GM18517 (cell line): Measurements from ENCODE around the gene GLDC.
"Not testable (repeated sequence)": the region's sequence is repeated elsewhere in the genome, so short reads cannot be mapped to it uniquely, and the experiment has no call there.

Experiments used
- ATAC-seq: cut with Tn5 transposase; IDR thresholded peaks from one replicate; pipeline ENCODE4 v1.9.1; 2021; ENCODE audit warnings: mild to moderate bottlenecking, moderate library complexity; ENCODE audit not compliant: unreplicated experiment

The GLDC gene

DNA sequence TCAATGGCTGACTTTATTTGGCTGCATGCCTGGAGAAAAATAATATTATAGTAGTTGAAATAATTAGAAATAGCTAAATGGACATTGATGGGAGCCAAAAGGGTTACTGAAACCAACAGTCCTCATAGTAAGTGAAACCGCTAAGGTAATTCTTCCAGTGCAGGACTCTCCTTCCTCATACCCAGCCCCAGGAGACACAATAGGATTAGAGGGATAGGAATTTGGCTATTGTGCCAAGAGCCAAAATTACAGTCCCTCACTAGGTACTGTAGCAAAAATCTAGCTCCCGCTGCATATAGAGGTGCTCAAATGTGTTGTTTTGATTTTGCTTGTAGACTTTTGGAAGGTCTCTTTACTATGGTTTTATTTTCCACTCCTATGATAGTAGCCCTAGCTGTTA lies 20.2 kb downstream of the GLDC start:
- ATAC-seq, result no peak

- ATAC-seq, result not testable (repeated sequence)
Observed at GRCh38 chr9:6622784-6623183, 22.7 kb downstream of the GLDC start.

- no peak for ATAC-seq
Observed at GRCh38 chr9:6620796-6621195, 24.7 kb downstream of the GLDC start.

- ATAC-seq, result no peak
Observed at GRCh38 chr9:6620353-6620752, 25.2 kb downstream of the GLDC start.

GRCh38 chr9:6619909-6620308 lies 25.6 kb downstream of the GLDC start:
- no peak for ATAC-seq

- ATAC-seq, result no peak
Observed at GRCh38 chr9:6616951-6617602, 28.5 kb downstream of the GLDC start.

GRCh38 chr9:6614489-6614888 lies 31.0 kb downstream of the GLDC start:
- ATAC-seq, result no peak

DNA sequence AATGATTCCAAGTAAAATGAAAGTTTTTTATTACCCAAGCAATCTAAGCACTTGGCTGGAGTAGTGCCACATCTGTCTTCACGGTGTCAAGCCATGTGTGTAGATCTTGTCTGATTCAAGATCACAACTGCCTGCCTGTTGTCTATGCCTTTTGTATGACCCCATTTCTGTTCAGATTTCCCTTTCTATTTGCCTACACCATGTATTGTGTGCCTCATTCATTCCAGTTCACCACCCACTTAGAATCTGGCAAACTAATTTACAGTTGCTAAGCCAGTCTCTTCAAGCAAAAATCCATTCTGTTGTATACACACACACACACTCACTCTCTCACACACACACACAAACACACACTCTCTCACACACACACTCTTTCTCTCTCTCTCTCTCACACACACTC lies 33.7 kb downstream of the GLDC start:
- no peak for ATAC-seq

GRCh38 chr9:6610073-6610472 lies 35.5 kb downstream of the GLDC start:
- ATAC-seq, result no peak

DNA sequence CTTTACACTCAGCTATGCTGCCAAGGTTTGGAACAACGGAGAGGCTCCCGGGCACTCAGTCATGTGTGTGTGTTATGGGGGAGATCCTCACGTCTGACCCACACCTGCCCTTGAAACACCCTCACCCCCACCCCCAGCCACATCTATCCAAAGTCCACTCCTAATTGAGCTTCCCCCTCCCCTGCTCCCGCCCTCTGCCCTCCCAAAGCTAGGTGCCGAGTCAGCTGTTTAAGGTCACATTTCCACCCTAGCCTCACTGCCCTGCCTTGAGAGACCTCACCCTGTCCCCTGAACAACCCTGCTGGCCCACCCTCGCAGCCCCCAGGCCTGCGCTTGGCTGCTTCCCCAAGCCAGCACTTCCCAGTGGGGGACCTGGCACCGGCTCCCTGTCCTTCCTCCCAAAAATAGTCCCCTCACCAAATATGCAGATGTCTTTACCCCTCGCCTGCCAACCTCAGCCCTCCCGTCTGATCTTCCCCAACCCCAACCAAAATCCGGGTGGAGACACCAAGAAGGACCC lies 36.0 kb downstream of the GLDC start:
- ATAC-seq, result no peak

GRCh38 chr9:6605202-6605601 lies 40.3 kb downstream of the GLDC start:
- peak; percentile 67 for ATAC-seq

DNA sequence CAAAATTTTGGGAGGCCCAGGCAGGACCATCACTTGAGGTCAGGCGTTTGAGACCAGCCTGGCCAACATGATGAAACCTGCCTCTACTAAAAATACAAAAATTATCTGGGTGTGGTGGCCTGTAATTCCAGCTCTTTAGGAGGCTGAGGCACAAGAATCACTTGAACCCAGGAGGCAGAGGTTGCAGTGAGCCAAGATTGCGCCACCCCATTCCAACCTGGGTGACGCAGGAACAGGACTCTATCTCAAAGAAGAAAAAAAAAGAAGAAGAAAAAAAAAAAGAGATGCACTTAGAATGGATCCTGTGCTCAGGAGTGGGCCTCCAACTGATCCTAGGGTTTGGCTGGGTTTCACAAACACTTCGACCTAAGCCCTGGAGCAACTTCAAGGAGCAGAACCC lies 45.1 kb downstream of the GLDC start:
- no peak for ATAC-seq

GRCh38 chr9:6600006-6600405 lies 45.5 kb downstream of the GLDC start:
- ATAC-seq, result no peak

DNA sequence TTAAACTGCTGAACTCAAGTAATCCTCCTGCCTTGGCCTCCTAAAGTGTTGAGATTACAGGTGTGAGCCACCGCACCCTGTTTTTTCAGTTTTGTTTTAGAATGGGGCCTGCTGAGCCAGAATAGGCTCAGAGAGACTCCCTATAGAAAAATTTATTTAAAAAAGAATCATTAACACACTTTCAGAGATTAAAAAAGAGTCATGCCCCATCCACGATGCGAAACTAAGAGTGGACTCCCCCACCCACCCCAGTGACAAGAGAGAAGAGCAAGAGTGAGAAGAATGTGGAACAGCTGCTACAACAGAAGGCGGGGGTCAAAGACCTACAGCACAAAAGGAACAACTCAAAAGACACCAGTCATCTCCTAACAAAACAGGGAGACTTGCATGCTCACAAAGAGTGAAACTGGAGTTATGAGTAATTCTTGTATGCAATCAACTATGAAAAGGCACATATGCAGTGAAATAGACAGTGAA lies 47.2 kb downstream of the GLDC start:
- ATAC-seq, result peak; percentile 98

- no peak for ATAC-seq
Observed at GRCh38 chr9:6592791-6593190, 52.7 kb downstream of the GLDC start.

GRCh38 chr9:6592231-6592630 lies 53.3 kb downstream of the GLDC start:
- ATAC-seq, result no peak

- no peak for ATAC-seq
Observed at GRCh38 chr9:6590772-6591384, 54.7 kb downstream of the GLDC start.

DNA sequence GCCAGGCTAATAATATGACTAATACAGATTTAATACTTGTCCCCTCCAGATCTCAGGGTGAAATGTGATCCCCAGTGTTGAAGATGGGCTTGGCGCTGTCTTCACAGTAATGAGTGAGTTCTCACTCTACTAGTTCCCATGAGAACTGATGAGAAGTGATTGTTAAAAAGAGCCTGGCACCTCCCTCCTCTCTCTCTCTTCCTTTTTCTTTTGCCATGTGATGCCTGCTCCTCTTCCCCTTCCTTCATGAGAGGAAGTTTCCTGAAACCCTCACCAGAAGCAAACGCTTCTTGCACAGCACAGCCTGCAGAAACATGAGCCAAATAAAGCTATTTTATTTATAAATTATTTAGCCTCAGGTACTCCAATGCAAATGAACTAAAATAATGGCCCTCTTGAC lies 55.2 kb downstream of the GLDC start:
- ATAC-seq, result no peak

DNA sequence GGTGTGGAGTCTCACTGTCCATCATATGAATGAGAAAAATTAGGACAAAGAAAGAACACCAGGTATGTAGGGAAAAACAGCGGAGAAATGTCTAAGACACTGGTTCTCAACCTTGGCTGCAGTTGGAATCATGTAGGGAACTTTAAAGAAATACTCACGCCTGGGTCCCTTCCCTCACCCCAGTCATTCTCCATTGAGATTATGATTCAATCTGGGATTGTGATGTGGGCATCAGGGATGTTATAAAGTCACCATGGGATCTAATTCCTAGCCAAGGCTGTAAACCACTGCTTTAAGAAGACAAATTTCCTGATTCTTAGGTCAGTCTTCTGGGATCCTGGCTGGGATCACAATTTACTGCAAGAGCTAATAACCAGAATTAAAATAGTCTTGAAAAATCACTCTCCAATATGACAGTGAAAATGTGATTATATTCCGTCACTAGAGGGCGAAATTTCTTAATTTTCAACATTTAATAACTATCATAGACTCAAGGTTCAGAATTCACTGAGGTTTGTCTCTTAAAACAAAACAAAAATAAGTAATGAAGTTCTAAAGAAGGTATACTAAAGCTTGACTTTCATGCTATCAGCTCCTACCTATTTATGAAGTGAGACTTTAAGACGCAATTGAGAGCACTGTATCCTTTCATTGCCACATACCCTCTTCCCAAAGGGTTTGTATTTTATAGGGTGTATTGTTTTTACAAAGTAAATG lies 60.5 kb downstream of the GLDC start:
- ATAC-seq, result no peak

- ATAC-seq, result no peak
Observed at GRCh38 chr9:6581253-6581652, 64.3 kb downstream of the GLDC start.

- ATAC-seq, result no peak
Observed at GRCh38 chr9:6579613-6580012, 65.9 kb downstream of the GLDC start.

- ATAC-seq, result no peak
Observed at GRCh38 chr9:6576987-6577386, 68.5 kb downstream of the GLDC start.
